Sciatic nerve (tissue), 1 donor: Measurements from ENCODE around the gene MKLN1. TPM values are rescaled to one million over a fixed set of nuclear protein-coding genes. Genes with fewer than 3 reads are reported as not detected.

ENCODE experiments used
- total RNA-seq: library from RNA; stranded (reverse); fragmentation: NEBNext Ultra II Directional; extraction: Animal tissue kit (Norgen Biotek cat#: 25700); gene quantifications from one replicate; pipeline ENCODE4 v1.2.1, GENCODE V29; 2021
- donor health status: DM: no; HTN: no; CAD: no.

Gene MKLN1
- total RNA-seq, 1 donor from 2014 or later, result 110 TPM

Other genes with a start within 250 kb of the MKLN1 start
- 54.9 TPM for gene PODXL, start 228.8 kb downstream of the MKLN1 start, total RNA-seq